ENCODE data around the gene SMIM41.

- no peak for TF ChIP-seq CTCF (IDR thresholded peaks at IDR 0.05)
- TF ChIP-seq POLR2AphosphoS5 (IDR thresholded peaks at IDR 0.05): no peak
Measured at GRCh38 chr12:52052468-52053186, 26.9 kb upstream of the SMIM41 start.

All from gastroesophageal sphincter (tissue), 3 donors.